Activated T-helper 2 cell treated with anti-CD3 and anti-CD28 coated beads, Interferon-gamma antibody, Interleukin-2, Interleukin-4, amounts not matched to agents 10 μg/mL and 5 μg/mL and 100 μg/mL, durations not matched to agents 14 hours and 24 hours and 36 hours (primary cell): ENCODE results near the gene ELN. TPM values are rescaled to one million over a fixed set of nuclear protein-coding genes. Genes with fewer than 3 reads are reported as not detected.
A peak's percentile ranks its signal among the peaks of the same experiment; 100 is the strongest.

ENCODE experiments used
- DNase-seq: peaks from one replicate; pipeline ENCODE4 v3.0.0; 2021; ENCODE audit warnings: low spot score
- H3K27ac Mint-ChIP-seq: one replicate; pipeline ENCODE4 v1.8.0; 2021; ENCODE audit warnings: mixed read lengths
- H3K27me3 Mint-ChIP-seq: one replicate; pipeline ENCODE4 v1.8.0; 2021; ENCODE audit warnings: low read depth, mixed read lengths
- H3K36me3 Mint-ChIP-seq: one replicate; pipeline ENCODE4 v1.8.0; 2021; ENCODE audit warnings: low read depth, mixed read lengths
- H3K4me1 Mint-ChIP-seq: one replicate; pipeline ENCODE4 v1.8.0; 2021; ENCODE audit warnings: low read depth, mixed read lengths
- H3K4me3 Mint-ChIP-seq: one replicate; pipeline ENCODE4 v1.8.0; 2021; ENCODE audit warnings: low read depth, mild to moderate bottlenecking, moderate library complexity, mixed read lengths
- H3K9me3 Mint-ChIP-seq: one replicate; pipeline ENCODE4 v1.8.0; 2021; ENCODE audit warnings: mixed read lengths
- intact Hi-C: fragments of 100-400 bp; cut with micrococcal nuclease; formaldehyde crosslinking; loops from one replicate; pipeline ENCODE4 v1.15.1; 2023
- total RNA-seq: library from RNA; stranded (reverse); gene quantifications from 2 replicates; pipeline ENCODE4 v1.2.3, GENCODE V29; 2022

Gene ELN
- total RNA-seq, 1 donor from 2014 or later = not detected

DNA sequence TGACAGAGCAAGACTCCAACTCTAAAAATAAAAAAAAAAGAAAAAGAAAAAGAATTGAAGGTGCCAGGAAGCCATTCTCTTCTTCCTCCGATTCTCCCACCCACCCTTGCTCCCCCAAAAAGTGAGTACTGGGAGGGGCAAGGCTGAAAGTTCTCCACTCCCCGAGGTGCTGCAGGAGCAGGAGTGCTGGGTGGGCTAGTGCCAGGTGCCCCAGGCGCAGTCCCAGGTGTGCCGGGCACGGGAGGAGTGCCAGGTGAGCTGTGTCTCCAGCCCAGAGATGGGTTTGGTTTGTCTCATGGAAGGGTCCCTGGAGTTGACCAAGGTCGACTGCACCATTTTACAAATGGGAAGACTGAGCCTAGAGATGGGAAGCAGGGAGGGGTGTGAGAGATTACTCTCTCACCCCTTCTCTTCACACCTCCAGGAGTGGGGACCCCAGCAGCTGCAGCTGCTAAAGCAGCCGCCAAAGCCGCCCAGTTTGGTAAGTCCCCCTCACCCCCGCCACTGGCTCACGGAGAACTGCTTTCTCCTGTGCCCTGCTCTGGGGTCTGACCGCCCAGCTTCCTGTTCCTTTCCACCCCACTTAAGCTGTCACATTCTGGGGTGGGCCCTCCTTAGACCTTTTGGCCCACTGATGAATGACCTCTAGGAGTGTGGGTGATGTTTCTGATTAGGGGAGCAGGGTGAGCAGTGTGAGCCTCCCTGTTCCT, 29.4 kb downstream of the ELN start:
- Mint-ChIP-seq H3K36me3 (no peaks in the 10 kb centered on the region), H3K9me3 (no peaks in the 10 kb centered on the region), H3K4me1 (peaks cover 1% of the 10 kb centered on the region), H3K27ac (no peak overlapping the region), H3K4me3 (no peak overlapping the region), H3K27me3 (peaks cover 6% of the 10 kb centered on the region)
- DNase-seq = no peak
- intact Hi-C loops = no loop called here

DNA sequence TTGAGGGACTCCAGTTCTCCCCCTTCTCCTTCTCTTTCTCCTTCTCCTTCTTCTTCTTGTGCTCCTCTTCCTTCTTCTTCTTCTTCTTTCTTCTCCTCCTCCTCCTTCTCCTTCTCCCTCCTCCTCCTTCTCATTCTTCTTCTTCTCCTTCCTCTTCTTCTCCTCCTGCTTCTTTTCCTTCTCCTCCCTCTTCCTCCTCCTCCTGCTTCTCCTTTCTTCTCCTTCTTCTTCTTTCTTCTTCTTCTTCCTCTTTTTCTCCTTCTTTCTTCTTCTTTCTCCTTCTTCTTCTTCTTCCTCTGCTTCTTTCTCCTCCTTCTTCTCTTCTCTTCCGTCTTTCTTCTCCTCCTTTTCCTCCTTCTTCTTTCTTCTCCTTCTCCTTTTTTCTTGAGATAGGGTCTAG, 30.0 kb downstream of the ELN start:
- H3K36me3 Mint-ChIP-seq = no peaks in the 10 kb centered on the region
- peaks cover 6% of the 10 kb centered on the region for H3K27me3 Mint-ChIP-seq
- H3K27ac Mint-ChIP-seq = no peak overlapping the region
- no peak for DNase-seq
- H3K9me3 Mint-ChIP-seq = no peaks in the 10 kb centered on the region
- intact Hi-C loops = no loop called here
- H3K4me3 Mint-ChIP-seq = no peak overlapping the region
- peaks cover 2% of the 10 kb centered on the region for H3K4me1 Mint-ChIP-seq

DNA sequence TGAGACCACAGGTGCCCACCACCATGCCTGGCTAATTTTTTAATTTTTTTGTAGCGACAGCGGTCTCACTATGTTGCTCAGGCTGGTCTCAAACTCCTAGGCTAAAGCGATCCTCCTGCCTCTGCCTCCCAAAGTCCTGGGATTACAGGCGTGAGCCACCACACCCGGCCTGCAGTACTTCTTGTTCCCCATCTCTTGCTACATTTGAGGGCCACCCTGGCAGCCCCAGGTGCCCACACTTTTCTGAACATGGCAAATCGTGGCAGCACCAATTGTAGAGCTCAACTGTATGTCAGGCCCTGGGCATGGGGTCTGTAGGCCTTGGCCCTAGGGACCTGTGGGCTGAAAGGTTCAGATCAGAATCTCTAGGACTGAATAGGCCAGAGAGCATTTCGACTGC, 30.5 kb downstream of the ELN start:
- intact Hi-C loops = no loop called here
- H3K36me3 Mint-ChIP-seq = no peaks in the 10 kb centered on the region
- H3K4me1 Mint-ChIP-seq = peaks cover 2% of the 10 kb centered on the region
- no peak overlapping the region for H3K4me3 Mint-ChIP-seq
- H3K9me3 Mint-ChIP-seq = no peaks in the 10 kb centered on the region
- DNase-seq = no peak
- peaks cover 6% of the 10 kb centered on the region for H3K27me3 Mint-ChIP-seq
- H3K27ac Mint-ChIP-seq = no peak overlapping the region

DNA sequence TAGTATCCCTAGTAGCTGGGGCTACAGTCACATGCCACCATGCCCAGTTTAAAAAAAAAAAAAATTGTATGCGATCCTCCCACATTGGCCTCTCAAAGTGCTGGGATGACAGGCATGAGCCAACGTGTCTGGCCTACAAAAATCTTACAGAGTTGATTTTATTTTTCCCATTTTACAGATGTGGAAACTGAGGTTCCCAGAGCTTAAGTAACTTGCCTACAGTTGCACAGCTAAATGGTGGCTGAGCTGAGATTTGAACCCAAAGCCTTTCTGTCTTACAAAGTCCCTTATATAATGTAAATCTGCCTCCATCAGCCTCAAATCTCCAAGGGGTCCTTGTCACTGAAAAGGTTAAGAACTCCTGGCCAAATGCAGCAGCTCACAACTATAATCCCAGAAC, 31.1 kb downstream of the ELN start:
- intact Hi-C loops = no loop called here
- DNase-seq = no peak
- H3K36me3 Mint-ChIP-seq = no peaks in the 10 kb centered on the region
- H3K4me1 Mint-ChIP-seq = peaks cover 2% of the 10 kb centered on the region
- H3K9me3 Mint-ChIP-seq = no peaks in the 10 kb centered on the region
- no peak overlapping the region for H3K27ac Mint-ChIP-seq
- no peak overlapping the region for H3K4me3 Mint-ChIP-seq
- H3K27me3 Mint-ChIP-seq = peaks cover 6% of the 10 kb centered on the region

DNA sequence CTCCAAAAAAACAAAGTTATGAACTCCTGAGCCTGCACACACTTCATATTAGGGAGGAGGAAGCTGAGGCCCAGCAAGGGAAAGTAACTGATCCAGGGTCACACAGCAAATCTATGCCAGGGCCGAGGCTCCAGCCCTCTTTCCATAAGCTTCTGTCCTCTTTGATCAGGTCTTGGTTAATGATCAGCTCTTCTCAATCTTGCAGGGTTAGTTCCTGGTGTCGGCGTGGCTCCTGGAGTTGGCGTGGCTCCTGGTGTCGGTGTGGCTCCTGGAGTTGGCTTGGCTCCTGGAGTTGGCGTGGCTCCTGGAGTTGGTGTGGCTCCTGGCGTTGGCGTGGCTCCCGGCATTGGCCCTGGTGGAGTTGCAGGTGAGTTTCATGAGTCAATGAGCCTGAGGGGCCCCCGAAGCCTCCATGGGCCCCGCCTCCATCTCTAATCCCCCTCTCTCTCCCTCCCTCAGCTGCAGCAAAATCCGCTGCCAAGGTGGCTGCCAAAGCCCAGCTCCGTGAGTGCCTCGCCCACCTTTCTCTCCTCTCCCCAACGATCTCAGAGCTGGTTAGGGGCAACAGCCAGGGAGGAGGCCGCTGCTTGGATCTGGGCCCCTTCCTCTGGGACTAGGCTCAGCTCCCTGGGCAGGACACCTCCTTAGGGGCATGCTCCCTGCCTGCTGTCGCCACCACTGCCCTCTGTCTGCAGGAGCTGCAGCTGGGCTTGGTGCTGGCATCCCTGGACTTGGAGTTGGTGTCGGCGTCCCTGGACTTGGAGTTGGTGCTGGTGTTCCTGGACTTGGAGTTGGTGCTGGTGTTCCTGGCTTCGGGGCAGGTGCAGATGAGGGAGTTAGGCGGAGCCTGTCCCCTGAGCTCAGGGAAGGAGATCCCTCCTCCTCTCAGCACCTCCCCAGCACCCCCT, 32.0 kb downstream of the ELN start:
- Mint-ChIP-seq H3K4me3 (no peak overlapping the region), H3K36me3 (no peaks in the 10 kb centered on the region), H3K4me1 (peaks cover 2% of the 10 kb centered on the region), H3K27ac (no peak overlapping the region), H3K27me3 (peaks cover 6% of the 10 kb centered on the region), H3K9me3 (no peaks in the 10 kb centered on the region)
- DNase-seq = no peak
- intact Hi-C loops = loop anchor here (10.0 kb wide), 1 partner anchor 75 kb away; no protein-coding TSS in a partner anchor

DNA sequence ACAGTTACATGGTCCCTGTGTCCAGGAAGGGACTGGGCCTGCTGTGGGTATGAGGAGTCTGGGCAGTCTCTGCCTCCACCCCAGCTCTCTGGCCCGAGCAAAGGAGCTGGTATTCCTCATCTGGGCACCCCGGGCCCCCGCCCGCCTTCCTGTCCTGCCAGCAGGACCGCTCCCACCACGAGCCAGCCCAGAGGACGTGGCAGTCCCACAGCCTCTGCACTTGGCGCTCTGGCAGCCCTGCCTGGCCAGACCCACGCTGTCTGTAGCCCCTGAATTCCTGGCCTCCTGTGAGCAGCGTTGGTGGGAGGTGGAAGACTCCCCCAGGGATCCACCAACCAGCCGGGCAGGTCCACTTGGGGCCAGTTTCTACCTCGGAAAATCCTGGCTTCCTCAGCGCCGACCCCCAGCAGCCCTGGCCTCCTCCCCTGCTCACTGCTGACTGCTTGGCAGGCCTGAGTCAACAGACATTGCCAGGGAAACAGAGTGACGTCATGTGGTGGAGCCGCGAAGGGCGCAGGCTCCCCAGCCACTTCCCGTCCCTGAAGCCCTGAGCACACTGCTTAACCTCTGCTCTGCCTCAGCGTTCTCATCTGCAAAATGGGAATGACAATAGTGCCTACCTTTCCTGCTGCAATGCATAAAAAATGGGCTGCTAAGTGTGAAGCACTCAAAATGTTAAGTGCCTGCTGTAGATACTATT, 34.0 kb downstream of the ELN start:
- Mint-ChIP-seq H3K36me3 (no peaks in the 10 kb centered on the region), H3K9me3 (no peaks in the 10 kb centered on the region), H3K4me1 (peaks cover 2% of the 10 kb centered on the region), H3K4me3 (no peak overlapping the region), H3K27me3 (peaks cover 6% of the 10 kb centered on the region), H3K27ac (peak overlapping the region; percentile 80)
- DNase-seq = peak; percentile 43
- intact Hi-C loops = loop anchor here (10.0 kb wide), 1 partner anchor 73 kb away; no protein-coding TSS in a partner anchor

DNA sequence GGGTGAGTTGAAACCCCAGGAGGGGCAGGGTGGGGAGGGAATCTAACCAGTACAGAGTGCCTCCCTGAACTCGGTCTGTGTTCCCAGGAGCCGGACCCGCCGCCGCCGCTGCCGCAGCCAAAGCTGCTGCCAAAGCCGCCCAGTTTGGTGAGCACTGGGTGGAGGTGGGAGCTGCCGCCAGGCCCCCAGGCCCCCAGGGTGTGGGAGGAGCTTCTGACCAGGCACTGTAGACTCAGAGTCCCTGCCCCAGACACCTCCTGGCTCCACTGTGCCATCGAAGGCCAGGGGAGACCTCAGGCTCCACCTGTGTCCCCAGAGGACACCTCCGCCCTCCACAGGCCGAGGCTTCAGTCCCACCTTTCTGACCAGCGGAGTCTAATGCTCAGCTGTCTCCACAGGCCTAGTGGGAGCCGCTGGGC, 35.3 kb downstream of the ELN start:
- Mint-ChIP-seq H3K27ac (no peak overlapping the region), H3K36me3 (no peaks in the 10 kb centered on the region), H3K27me3 (peaks cover 1% of the 10 kb centered on the region), H3K4me3 (no peak overlapping the region), H3K9me3 (no peaks in the 10 kb centered on the region), H3K4me1 (peaks cover 5% of the 10 kb centered on the region)
- intact Hi-C loops = loop anchor here (10.0 kb wide), 1 partner anchor 72 kb away; no protein-coding TSS in a partner anchor
- no peak for DNase-seq

DNA sequence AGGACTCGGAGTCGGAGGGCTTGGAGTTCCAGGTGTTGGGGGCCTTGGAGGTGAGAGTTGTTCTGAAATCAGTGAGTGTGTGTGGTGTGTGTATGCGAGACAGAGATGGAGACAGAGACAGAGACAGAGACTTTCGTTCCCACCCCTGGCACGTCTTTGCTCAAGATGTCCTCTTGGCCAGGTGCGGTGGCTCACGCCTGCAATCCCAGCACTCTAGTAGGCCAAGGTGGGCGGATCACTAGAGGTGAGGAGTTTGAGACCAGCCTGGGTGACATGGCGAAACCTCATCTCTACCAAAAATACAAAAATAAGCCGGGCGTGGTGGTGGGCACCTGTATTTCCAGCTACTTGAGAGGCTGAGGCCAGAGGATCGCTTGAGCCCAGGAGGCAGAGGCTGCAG, 35.7 kb downstream of the ELN start:
- H3K36me3 Mint-ChIP-seq = no peaks in the 10 kb centered on the region
- H3K27ac Mint-ChIP-seq = no peak overlapping the region
- no peak for DNase-seq
- no peak overlapping the region for H3K4me3 Mint-ChIP-seq
- no peaks in the 10 kb centered on the region for H3K27me3 Mint-ChIP-seq
- H3K4me1 Mint-ChIP-seq = peaks cover 6% of the 10 kb centered on the region
- intact Hi-C loops = loop anchor here (10.0 kb wide), 1 partner anchor 71 kb away; no protein-coding TSS in a partner anchor
- H3K9me3 Mint-ChIP-seq = no peaks in the 10 kb centered on the region

DNA sequence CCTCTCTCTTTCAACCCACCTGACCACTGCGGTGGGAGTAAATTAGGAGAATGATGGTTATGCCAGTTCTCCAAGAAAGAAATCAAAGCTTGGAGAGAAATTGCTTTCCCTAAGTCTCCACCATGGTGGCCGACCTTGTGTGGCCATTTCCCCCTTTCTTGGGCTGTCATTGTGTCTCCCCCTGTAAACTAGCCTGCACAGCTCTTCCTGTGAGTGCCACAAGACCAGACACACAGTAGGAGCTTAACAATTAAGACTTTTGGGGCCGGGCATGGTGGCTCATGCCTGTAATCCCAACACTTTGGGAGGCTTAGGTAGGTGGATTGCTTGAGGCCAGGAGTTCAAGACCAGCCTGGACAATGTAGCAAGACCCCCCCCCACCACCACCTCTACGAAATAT, 36.7 kb downstream of the ELN start:
- Mint-ChIP-seq H3K9me3 (no peaks in the 10 kb centered on the region), H3K4me1 (peaks cover 6% of the 10 kb centered on the region), H3K4me3 (no peak overlapping the region), H3K36me3 (no peaks in the 10 kb centered on the region), H3K27ac (no peak overlapping the region), H3K27me3 (no peaks in the 10 kb centered on the region)
- DNase-seq = no peak
- intact Hi-C loops = loop anchor here (10.0 kb wide), 1 partner anchor 70 kb away; no protein-coding TSS in a partner anchor

DNA sequence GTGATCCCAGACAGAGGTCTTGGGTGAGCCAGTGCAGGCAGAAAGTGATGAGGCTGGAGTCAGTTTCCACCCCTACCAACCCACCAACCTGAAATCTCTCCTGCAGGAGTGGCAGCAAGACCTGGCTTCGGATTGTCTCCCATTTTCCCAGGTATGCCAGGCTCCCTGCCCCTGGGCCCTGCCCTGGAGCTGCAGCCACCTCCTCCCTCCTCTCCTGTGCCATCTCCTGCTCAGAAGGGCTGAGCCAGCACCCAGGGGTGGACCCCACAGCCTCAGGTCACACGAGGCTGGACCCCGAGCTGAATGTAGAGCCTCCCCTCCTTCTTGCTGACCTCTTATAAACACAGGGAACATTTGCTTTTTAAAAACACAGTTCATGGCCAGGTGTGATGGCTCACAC, 38.7 kb downstream of the ELN start:
- no peak overlapping the region for H3K4me3 Mint-ChIP-seq
- no peaks in the 10 kb centered on the region for H3K27me3 Mint-ChIP-seq
- no peak overlapping the region for H3K27ac Mint-ChIP-seq
- DNase-seq = no peak
- no peaks in the 10 kb centered on the region for H3K36me3 Mint-ChIP-seq
- intact Hi-C loops = loop anchor here (1.0 to 10.0 kb wide), 2 partner anchors 68 to 108 kb away; partner anchors contain the start of gene EIF4H
- no peaks in the 10 kb centered on the region for H3K9me3 Mint-ChIP-seq
- H3K4me1 Mint-ChIP-seq = peaks cover 6% of the 10 kb centered on the region

DNA sequence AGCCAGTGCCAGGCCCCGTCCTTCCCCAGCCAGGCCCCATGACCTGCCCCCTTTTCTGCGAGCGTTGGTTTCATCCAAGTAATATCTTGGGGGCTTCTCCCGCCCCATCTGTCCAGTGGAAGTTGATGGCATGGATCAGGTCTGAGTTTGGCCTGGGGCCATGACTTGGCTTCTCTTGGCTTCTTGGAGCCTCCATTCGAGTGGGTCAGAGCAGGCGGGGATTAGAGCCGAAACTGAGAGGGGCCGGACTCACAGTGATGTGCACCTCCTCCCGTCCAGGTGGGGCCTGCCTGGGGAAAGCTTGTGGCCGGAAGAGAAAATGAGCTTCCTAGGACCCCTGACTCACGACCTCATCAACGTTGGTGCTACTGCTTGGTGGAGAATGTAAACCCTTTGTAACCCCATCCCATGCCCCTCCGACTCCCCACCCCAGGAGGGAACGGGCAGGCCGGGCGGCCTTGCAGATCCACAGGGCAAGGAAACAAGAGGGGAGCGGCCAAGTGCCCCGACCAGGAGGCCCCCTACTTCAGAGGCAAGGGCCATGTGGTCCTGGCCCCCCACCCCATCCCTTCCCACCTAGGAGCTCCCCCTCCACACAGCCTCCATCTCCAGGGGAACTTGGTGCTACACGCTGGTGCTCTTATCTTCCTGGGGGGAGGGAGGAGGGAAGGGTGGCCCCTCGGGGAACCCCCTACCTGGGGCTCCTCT, 40.6 kb downstream of the ELN start:
- no peaks in the 10 kb centered on the region for H3K9me3 Mint-ChIP-seq
- peaks cover 4% of the 10 kb centered on the region for H3K4me1 Mint-ChIP-seq
- no peaks in the 10 kb centered on the region for H3K36me3 Mint-ChIP-seq
- H3K27me3 Mint-ChIP-seq = no peaks in the 10 kb centered on the region
- H3K4me3 Mint-ChIP-seq = no peak overlapping the region
- no peak overlapping the region for H3K27ac Mint-ChIP-seq
- no peak for DNase-seq
- intact Hi-C loops = loop anchor here (1.0 to 10.0 kb wide), 3 partner anchors 66 to 333 kb away; no protein-coding TSS in a partner anchor

DNA sequence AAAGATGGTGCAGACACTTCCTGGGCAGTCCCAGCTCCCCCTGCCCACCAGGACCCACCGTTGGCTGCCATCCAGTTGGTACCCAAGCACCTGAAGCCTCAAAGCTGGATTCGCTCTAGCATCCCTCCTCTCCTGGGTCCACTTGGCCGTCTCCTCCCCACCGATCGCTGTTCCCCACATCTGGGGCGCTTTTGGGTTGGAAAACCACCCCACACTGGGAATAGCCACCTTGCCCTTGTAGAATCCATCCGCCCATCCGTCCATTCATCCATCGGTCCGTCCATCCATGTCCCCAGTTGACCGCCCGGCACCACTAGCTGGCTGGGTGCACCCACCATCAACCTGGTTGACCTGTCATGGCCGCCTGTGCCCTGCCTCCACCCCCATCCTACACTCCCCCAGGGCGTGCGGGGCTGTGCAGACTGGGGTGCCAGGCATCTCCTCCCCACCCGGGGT, 41.1 kb downstream of the ELN start:
- H3K27ac Mint-ChIP-seq = no peak overlapping the region
- H3K4me1 Mint-ChIP-seq = peaks cover 4% of the 10 kb centered on the region
- intact Hi-C loops = loop anchor here (2.0 to 10.0 kb wide), 2 partner anchors 66 to 138 kb away; no protein-coding TSS in a partner anchor
- H3K36me3 Mint-ChIP-seq = no peaks in the 10 kb centered on the region
- H3K4me3 Mint-ChIP-seq = no peak overlapping the region
- H3K9me3 Mint-ChIP-seq = no peaks in the 10 kb centered on the region
- DNase-seq = no peak
- H3K27me3 Mint-ChIP-seq = no peaks in the 10 kb centered on the region
